ENCODE data around the gene SMG1. TPM values are rescaled to one million over a fixed set of nuclear protein-coding genes. Genes with fewer than 3 reads are reported as not detected.

Gene SMG1
- total RNA-seq, 1 experiment from 2014 or later: 96.4 TPM

- Histone ChIP-seq H3K27me3 (ENCODE audit: insufficient read depth, low read length) (no peaks in the 10 kb centered on the region), H4K5ac (ENCODE audit: insufficient read length, low read depth, low read length) (no peak overlapping the region), H3K4me2 (ENCODE audit: insufficient read depth, insufficient read length, low read length) (no peak overlapping the region), H2AK5ac (ENCODE audit: insufficient read length, low read length) (no peak overlapping the region), H3K9ac (ENCODE audit: extremely low read depth, insufficient read length, low read length) (no peak overlapping the region), H3K27ac (ENCODE audit: insufficient read length, low read depth, low read length) (no peak overlapping the region), H2BK12ac (ENCODE audit: insufficient read length, low read depth, low read length) (no peak overlapping the region), H3K56ac (ENCODE audit: insufficient read length, low read depth, low read length) (no peak overlapping the region), H2BK120ac (ENCODE audit: low read depth, low read length, poor library complexity, severe bottlenecking) (no peak overlapping the region), H2AFZ (ENCODE audit: low read length) (no peak overlapping the region), H2BK20ac (ENCODE audit: low read depth, low read length, poor library complexity, severe bottlenecking) (no peak overlapping the region), H3K79me1 (ENCODE audit: insufficient read depth, low read depth, low read length, poor library complexity, severe bottlenecking) (no peaks in the 10 kb centered on the region), H3K23ac (ENCODE audit: insufficient read length, low read depth, low read length) (no peak overlapping the region), H2BK5ac (ENCODE audit: insufficient read length, low read length) (no peak overlapping the region), H3K4ac (ENCODE audit: low read depth, low read length) (no peak overlapping the region), H4K20me1 (ENCODE audit: control insufficient read depth, insufficient read depth, insufficient read length) (no peaks in the 10 kb centered on the region), H4K8ac (replicated peaks; ENCODE audit: insufficient read length, low read depth, low read length) (no peak overlapping the region), H3T11ph (ENCODE audit: low read length) (no peak overlapping the region), H2BK15ac (ENCODE audit: low read depth, low read length) (no peak overlapping the region), H3K14ac (ENCODE audit: insufficient read depth, low read length) (no peak overlapping the region), H3K79me2 (ENCODE audit: insufficient read depth, low read length) (no peaks in the 10 kb centered on the region), H3K18ac (ENCODE audit: insufficient read length, low read depth, low read length) (no peak overlapping the region), H3K9me3 (ENCODE audit: control insufficient read depth, low read depth, low read length) (no peaks in the 10 kb centered on the region), H4K91ac (ENCODE audit: insufficient read length, low read depth, low read length) (no peak overlapping the region), H3K4me1 (ENCODE audit: insufficient read depth, low read length) (no peaks in the 10 kb centered on the region), H3K23me2 (ENCODE audit: insufficient read length, low read depth, low read length, poor library complexity, severe bottlenecking) (no peaks in the 10 kb centered on the region)
- H3K4me3 Mint-ChIP-seq: no peak overlapping the region
- H3K36me3 Mint-ChIP-seq (ENCODE audit: insufficient read depth in 1 of 3, low read depth in 3 of 3): no peaks in the 10 kb centered on the region
- WGBS (ENCODE audit: extremely low coverage, insufficient read length, low lambda C conversion rate): no CpG with 5 or more reads among the region's 5 CpGs
- H3K27me3 Mint-ChIP-seq (ENCODE audit: low read depth): peaks cover 2% of the 10 kb centered on the region
- DNase-seq: no peak
- H3K9me3 Mint-ChIP-seq: no peaks in the 10 kb centered on the region
- H3K4me1 Mint-ChIP-seq: peaks cover 9 to 11% of the 10 kb centered on the region in 2 experiments
- no peak overlapping the region for H3K27ac Mint-ChIP-seq
- no peak for TF ChIP-seq CTCF (conservative IDR thresholded peaks at IDR 0.05)
Observed at GRCh38 chr16:18966791-18967190, 40.6 kb upstream of the SMG1 start.
